NCI-H524 (cell line): ENCODE results near the gene THOC3.
"Not testable (repeated sequence)": the region's sequence is repeated elsewhere in the genome, so short reads cannot be mapped to it uniquely, and the experiment has no call there.

Source experiments
- DNase-seq, 2 experiments: peaks; one replicate each; lab custom pipeline; 2025; lab: John Stamatoyannopoulos, UW

THOC3 gene, protein sequence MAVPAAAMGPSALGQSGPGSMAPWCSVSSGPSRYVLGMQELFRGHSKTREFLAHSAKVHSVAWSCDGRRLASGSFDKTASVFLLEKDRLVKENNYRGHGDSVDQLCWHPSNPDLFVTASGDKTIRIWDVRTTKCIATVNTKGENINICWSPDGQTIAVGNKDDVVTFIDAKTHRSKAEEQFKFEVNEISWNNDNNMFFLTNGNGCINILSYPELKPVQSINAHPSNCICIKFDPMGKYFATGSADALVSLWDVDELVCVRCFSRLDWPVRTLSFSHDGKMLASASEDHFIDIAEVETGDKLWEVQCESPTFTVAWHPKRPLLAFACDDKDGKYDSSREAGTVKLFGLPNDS

DNA sequence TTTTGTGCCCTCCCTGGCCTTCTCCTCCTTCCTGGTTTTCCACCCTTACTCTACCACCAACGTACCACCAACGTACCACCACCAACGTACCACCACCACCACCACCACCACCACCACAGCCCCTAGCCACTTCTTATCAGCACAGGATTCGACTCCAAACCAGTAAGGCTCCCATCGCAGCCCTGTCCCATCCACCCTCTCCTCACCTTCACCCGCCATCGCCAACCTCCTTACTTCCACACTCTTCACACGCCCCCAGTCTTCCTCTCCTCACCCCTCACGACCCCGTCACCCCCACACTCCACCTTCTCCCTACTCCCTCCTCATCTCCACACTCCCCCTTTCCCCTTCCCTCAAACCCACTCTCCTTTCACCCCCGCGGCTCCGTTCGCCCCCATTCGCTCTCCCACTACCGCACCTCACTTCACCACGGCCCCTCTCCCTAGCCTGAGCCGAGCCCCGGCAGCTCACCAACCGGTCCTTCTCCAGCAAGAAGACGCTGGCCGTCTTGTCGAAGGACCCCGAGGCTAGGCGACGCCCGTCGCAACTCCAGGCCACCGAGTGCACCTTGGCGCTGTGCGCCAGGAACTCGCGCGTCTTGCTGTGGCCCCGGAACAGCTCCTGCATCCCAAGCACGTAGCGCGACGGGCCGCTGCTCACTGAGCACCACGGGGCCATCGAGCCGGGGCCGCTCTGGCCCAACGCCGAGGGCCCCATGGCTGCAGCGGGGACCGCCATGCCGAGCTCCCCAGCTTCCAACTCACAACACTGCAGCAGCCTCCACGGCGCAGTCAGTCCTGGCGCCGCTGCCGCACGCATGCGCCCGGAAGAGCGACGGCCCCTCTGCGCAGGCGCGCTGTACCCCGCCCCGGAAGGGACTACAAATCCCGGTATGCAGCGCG, at the start of gene THOC3:
Gene THOC3, minus strand, starts transcription at position 845 of the 902 bp plus-strand sequence. Its CDS starts 107 bp downstream, at position 738.
- not testable (repeated sequence) for DNase-seq

DNA sequence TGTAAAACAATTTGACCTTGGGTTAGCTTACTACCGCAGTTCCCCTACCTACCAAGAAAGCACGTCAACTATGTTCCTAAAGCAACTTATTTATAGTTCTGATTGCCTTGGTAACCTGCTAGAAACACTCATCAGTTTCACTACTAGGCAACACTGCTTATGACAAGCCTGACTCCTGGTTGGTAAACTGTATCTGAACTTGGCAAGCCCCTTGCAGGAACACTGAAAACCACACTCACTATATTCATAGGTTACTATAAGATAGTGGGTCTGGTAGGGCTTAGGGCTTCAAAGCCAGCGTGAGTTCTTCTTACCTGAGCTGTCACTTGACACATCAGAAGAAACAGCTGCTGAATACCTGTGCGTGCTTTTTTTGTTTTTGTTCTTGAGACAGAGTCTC, 49.2 kb upstream of the THOC3 start:
- DNase-seq = not testable (repeated sequence)

DNA sequence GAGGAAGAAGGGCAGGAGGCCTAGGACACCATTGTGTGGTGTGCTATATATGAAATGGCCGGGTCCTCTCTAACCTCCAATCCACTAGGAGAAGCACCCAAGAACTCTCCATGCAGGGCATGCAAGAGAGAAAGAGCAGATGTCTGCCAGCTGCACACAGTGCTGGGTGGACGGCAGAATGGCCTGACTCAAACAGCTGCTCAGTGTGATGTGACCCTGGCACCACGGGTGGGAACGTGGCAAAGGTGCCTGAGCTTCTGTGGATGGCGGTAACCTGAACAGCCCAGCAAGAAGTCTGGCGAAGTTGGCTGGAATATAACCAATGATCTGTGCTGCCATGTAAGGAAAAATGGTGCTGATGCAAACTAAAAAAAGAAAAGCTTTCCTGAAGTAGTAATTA, 46.2 kb upstream of the THOC3 start:
- DNase-seq = not testable (repeated sequence)

DNA sequence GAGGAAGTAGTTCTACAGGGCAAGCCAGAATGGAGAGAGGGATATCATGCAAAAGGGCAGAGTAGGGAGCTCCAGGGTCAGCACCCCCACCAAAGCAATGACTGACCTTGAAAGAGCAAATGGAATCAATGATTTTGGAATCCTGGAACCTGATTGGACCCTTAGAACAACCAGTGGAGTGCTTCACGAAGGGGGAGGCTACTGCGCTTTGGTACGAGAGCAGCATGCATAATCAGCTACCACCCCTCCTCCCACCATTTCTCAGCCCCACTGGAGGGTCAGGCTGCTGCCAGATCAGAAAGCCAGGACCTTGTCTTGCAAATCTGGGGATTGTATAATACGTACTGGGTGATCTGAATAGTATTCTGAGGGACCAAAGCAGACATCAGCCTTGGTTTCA, 43.0 kb upstream of the THOC3 start:
- DNase-seq = not testable (repeated sequence)

DNA sequence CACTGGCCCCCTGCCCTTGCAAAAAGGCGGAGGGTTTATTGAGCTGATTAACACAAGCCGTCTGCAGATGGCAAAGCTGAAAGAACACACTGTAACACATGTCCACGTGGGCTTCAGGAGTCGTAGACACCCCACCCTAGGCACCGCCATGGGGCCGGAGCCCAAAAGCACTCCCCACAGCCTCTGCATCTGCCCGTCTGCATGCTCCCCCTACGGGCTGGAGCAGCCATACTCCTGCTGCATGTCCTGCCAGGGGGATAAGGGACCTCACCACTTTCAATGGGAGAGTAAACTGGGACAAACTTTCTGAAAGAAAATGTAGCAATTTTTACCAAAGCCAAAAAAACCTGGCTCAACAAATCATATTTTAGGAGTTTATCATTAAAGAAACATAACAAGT, 42.1 kb upstream of the THOC3 start:
- not testable (repeated sequence) for DNase-seq

DNA sequence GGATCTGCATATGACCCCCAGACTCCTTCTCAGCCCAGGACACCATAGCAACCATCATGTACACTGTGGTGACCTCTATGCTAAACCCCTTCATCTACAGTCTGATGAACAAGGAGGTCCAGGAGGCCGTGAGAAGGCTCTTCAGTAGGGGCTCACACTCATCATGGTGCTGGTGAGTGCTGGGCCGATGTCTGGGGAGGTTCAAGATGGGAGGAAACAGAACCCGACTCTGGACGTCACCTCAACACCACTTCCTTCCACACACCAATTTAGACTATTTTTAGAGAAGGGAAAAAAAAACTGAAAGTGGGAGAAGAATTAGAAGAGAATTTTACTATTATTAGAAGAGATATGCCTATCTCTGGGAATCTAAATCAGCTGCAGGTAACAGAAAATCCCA, 39.1 kb upstream of the THOC3 start:
- not testable (repeated sequence) for DNase-seq

DNA sequence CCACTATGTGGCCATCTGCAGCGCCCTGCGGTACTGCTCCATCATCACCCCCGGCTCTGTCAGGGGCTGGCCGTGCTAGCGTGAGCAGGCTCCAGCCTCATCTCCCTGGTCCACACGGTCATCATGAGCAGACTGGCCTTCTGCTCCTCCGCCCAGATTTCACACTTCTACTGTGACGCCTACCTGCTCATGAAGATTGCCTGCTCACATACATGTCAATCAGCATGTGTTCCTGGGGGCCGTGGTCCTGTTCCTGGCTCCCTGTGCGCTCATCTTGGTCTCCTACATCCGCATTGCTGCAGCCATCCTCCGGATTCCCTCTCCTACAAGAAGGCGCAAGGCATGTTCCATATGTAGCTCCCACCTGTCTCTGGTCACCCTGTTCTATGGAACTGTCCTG, 38.7 kb upstream of the THOC3 start:
- DNase-seq = not testable (repeated sequence)

DNA sequence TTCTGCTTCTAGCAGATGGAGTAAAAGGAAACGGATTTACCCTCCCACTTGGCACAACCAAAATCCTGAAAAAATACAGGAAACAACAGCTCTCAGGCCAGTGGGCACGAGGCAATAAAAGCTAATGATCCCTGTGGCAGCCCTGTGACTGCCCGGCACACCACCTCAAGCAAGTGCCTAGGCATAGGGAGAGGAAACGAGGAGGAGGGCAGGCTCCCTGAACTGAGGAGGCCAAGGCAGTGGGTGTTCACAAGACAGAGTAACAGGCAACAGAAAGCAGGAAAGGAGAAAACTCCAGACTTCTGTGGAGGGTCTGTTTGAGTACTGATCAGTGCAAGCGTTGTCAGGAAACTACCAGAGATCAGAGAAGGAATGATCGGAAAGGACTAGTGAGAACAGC, 29.9 kb upstream of the THOC3 start:
- not testable (repeated sequence) for DNase-seq

DNA sequence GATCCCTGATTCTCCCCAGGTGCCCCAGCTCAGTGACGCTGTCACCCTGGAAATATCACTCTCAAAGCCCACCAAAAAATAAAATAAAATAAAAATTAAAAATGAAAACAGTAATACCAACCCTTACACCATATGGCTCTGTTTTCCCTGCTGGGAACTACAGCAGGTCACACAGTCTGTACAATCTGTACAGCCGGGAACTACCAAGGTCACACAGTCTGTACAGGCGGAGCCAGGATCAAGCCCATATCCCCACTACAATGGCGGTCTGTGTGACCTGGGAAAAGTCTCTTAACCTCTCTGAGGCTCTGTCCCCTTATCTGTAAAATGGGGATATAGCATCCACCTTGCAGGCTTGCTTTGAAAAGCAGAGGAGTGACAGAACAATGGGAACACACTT, 29.4 kb upstream of the THOC3 start:
- not testable (repeated sequence) for DNase-seq

DNA sequence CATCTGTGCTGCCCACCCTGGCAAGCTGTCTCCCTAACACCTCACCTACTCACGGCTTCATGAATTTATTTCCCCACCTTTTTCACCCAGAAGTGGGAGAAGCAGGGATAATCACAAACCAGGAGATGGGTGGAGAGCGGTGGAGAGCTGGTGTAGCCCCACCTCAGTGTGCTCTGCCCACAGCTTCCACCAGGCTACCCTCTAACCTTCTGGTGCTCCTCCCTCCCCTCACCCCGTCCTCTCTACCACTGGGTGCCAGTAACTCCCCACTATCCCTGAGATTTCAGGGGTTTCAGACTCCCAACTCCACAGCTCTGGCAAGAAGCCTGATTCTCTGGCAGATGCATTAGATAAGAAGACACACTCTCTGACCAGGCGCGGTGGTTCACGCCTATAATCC, 28.7 kb upstream of the THOC3 start:
- DNase-seq = not testable (repeated sequence)

DNA sequence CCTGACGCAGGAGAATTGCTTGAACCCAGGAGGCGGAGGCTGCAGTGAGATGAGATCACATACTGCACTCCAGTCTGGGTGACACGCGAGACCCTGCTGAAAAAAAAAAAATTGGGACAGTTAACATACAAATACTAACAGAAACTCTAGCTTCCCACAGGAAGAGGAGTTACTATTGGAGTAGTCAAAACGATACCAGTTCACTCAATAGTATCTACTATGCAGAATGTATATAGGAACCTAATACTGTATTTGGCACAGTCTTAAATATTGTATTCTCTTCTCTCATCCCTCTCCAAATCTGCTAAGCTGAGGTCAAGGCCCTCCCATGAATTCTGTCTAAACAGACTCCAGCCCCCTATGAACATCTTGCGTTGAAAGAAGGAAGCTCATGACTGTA, 27.4 kb upstream of the THOC3 start:
- not testable (repeated sequence) for DNase-seq

DNA sequence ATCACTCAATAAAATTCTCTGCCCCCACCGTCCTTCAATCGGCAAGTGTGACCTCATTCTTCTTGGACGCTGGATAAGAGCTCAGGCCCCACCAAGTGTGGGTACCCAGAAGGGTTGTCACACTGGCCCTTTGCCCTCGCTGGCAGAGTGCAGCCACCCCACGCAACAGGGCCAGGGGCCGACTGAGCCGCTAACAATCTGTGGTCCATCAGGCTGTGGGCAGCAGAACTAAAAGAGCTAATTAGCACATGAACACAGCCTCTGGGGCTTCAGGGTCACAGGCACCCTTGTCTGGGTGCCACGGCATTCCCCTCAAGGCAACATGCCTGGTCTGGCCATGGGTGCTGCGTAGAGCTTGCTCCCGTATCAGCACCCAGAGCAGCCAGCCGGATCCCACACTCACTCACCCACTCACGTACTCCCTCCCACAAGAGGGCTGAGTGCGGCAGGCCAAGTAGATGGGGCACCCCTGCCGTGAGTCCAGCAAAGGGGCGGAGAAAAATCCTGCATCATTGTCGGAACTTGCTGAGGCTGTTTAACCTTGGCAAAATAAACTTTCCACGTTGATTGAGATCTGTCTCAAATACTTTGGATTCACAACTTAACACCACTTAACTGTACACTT, 11.4 kb upstream of the THOC3 start:
- not testable (repeated sequence) for DNase-seq

DNA sequence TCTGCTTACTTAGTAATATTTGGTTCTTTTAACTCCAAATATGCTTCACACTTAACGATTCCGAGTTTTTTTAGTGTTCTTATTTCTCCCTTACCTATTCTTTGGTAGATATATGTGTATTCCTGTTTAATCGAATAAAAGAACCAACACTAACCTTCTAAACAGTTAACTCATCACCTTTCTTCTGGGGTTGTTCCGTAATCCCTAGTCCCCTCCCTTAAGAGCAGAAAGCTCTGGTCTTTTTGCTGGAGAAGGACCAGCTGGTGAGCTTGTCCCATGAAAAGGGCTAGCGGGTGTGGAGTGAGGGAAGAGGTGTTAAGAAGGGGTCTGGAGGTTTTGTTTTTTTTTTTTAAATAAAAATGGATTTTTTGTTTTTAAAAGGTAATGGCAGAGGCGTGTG, 266 bp upstream of the THOC3 start:
- not testable (repeated sequence) for DNase-seq

DNA sequence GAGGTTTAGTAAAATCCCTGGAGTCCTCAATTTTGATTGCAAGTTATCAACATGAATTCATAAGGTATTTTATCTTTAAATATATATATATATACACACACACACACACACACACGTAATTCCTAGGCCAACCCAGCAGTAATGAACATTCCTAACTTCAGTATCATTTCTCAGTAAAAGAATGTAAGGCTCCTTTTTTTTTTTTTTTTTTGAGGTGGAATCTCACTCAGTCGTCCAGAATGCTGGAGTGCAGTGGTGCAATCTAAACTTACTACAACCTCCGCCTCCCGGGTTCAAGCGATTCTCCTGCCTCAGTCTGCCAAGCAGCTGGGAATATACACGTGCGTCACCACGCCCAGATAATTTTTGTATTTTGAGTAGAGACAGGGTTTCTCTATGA, 5.8 kb downstream of the THOC3 start:
- not testable (repeated sequence) for DNase-seq

DNA sequence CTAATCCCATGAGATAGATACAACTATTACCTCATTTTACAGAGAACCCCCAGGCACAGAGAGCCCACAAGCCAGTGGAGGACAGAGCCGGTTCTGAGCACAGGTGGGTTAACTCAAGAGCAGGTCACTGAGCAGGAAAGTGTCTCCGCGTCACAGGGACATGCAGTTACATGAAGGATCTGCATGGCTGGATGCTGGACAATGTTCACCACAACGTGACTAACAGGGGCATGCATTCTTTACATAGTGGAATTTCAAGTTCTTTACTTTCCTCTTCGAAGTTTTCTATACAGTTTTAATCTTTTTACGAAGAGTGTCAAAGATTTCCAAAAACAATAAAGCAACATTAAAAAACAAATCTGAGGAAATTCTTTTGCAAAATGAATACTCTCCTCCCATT, 7.9 kb downstream of the THOC3 start:
- not testable (repeated sequence) for DNase-seq

DNA sequence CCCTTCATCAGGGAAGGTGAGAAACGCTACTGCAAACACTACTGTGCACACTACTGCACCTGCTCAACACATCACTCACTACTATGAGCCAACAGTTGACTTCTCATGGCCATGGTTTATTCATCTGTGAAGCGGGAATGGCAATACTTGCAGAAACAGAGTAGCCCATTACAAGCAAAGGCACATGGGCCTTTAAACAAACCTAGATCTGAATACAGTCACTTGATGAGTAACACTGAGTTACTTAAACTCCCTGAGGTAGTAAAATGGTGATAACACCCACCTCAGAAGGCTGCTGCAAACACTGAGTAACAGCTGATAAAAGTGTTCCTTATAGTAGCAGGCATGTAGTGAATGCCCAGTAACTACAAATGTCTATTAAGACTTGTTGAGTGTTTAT, 9.6 kb downstream of the THOC3 start:
- not testable (repeated sequence) for DNase-seq

DNA sequence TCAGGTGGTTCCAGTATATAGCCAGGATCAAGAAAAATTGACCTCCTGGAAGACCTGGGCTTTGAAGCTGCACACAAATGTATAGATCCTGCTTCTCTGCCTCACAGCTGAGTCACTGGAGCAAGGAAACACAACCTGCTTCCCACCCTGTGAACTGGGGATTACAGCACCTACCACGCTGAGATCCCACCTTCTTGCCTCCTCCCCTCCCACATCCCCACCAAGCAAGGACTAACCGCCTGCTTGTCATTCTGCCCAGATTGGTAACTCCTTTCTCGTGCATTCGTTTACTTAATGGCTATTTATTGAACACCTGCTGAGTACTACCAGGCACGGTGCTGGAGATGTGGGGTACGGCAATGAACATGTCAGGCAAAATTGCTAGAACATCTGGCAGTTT, 14.0 kb downstream of the THOC3 start:
- not testable (repeated sequence) for DNase-seq

DNA sequence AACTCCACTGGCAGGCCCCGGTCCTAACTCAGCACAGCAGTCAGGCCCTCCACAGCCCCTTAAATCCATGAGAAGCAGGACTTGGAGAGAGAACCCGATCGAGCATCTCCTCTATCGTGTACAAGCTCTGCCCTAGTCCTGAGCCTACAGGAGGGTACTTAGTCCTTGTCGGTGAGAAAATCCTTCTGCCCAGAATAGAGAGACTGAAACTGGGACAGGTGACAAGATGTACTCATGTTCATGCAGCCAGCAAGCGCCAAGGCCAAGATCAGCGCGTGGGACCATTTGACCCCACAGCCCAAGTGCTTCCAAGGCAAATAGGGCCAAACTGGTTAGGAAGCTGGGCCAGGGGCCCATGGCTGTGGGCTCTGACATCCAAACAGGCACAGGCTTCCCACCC, 15.3 kb downstream of the THOC3 start:
- DNase-seq = not testable (repeated sequence)

DNA sequence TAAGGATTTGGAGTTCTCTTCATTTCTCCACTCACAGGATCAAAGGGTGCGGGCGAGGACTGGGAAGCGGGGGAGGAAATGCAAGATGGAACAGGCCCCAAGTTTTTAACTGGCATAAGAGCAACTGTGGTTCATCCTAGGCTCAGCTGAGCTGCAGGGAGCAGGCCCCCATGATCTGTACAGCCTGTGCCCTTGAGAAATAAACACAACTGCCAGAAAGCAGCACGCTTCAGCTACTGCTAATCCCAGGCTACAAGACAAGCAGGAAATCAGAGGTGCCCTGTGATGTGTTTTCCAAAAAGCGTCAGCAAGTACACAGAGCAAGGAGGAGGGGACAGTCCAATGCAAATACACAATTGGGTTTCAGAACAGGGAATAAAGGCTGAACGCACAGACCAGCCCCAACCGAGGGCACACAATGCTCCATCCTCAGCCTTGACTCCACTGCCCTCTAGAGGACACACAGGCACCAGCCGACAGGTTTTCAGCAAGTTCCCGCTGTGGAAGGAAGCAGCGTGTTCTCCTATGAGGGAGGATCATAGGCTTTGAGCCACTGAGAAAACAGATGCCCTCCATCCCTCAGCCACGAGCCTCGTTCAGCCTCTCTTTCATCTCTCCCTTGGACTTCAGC, 16.7 kb downstream of the THOC3 start:
- DNase-seq = not testable (repeated sequence)

DNA sequence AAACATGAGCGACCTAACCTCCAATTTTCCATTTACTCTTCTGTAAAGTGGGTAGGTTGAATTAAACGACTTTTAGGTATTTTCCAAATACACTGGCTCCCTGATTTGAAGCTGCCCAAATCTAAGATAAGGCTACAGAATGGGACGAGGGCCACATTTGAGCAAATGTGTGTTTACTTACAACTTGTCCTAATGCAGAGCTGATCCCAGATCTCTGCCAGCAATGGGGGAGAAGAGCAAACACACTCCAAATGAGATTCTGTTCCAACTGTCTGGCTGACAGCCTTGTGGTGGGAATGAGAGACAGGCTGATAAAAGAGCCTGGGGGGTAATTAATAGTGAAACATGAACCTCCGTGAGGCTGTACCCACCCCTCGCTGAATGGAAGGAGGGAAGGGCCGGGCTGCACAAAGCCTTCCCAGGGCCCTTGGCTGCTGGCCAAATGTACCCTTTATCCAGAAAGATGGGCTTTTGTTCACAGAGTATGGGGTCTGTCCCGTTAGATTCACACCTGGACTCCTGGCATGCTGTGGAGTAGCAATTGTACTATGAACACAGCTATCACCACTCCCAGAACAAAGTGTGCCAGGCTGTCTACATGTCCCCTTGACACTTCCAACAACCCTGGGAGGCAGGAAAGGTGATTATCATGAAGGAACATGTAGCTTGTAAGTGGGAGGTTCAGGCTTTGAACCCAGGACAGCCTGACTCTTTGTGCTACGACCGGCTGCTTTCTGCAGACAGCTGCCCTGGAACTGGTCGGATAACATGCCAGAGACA, 19.6 kb downstream of the THOC3 start:
- not testable (repeated sequence) for DNase-seq

DNA sequence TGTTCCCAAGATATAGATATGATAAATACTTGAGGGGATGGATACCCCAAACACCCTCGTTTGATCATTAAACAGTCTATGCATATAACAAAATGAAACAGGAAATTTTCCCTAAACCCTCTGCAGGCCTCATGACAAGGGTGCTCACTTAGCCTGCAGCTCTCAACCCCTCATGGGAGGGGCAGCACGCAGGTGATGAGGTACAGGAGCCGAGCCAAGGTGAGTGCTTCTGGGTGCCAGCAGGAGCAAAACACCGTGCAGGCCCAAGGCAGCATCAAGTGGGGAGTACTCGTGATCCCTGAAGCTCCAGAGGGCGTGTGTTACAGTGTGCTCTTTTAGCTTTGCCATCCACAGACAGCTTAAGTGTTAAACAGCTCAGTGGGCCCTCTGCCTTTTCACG, 24.9 kb downstream of the THOC3 start:
- not testable (repeated sequence) for DNase-seq
